ENCODE results near the gene KIZ. TPM values are rescaled to one million over a fixed set of nuclear protein-coding genes. Genes with fewer than 3 reads are reported as not detected.

Gene KIZ
- total and polyA plus RNA-seq, 2 experiments from 2014 or later, result 58.3 to 63.6 TPM

DNA sequence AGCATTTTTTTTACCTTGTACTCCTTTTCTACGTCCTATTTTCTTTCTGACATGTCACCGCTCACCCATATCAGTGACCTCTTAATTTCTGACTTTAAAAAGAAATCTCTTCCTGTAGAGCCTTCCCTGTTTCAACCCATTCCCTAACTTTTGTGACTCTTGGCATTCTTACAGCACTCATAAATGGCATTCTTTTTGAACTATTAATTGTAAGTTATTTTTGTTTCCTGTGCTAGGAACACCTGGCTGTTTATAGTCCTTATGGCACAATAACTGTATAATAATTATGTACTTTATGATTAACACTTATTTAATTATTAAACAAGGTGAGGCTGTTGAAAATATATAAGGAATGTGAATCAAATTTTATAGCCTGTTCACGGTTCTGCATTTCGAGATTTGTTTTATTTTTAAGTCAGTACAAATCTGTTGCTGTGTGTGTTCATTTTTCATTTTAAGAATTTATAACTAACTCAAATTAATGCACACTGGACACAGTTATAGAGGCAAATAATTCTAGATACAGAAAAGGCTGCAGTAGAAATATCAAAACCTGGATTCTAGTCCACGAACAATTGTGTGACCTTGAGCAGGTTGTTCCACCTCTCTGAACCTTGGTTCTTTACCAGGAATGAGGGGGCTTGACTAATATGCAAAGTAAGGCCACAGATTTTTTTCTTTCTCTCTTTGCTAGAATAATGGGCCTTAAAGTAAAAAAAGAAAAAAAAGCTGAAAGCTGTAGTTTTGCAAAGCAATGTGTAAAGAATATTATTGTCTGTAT, 1.5 kb downstream of the KIZ start:
- Mint-ChIP-seq H3K27ac (no peak overlapping the region), H3K9me3 (no peaks in the 10 kb centered on the region), H3K27me3 (ENCODE audit: insufficient read depth, low read depth, poor library complexity) (peaks cover 5% of the 10 kb centered on the region), H3K4me1 (peaks cover 39% of the 10 kb centered on the region), H3K4me3 (peak overlapping the region; percentile 90), H3K36me3 (ENCODE audit: low read depth) (no peaks in the 10 kb centered on the region)
- H3K4me2 ChIP-seq, result peak overlapping the region; percentile 98
- no peak overlapping the region for H3K27ac ChIP-seq (ENCODE audit: low read depth)
- DNase-seq (ENCODE audit: low spot score) (no peak), ATAC-seq (no peak)
- H3K36me3 ChIP-seq (ENCODE audit: insufficient read depth), result peaks cover 1% of the 10 kb centered on the region; the same call in 1 of the 2 replicates
- peaks cover 65% of the 10 kb centered on the region for H3K4me1 ChIP-seq (ENCODE audit: insufficient read depth)
- no peaks in the 10 kb centered on the region for H3K27me3 ChIP-seq (ENCODE audit: insufficient read depth)
- H3F3A ChIP-seq (replicated peaks; ENCODE audit: low read depth), result peaks cover 6% of the 10 kb centered on the region; the same call in 1 of the 2 replicates
- no peaks in the 10 kb centered on the region for H4K20me1 ChIP-seq (replicated peaks; ENCODE audit: insufficient read depth)
- H3K79me2 ChIP-seq (replicated peaks; ENCODE audit: insufficient read depth), result peaks cover 47% of the 10 kb centered on the region
- no peaks in the 10 kb centered on the region for H3K9me2 ChIP-seq (ENCODE audit: insufficient read depth)
- H2AFZ ChIP-seq, result no peak overlapping the region
- TF ChIP-seq, protein P1, sequence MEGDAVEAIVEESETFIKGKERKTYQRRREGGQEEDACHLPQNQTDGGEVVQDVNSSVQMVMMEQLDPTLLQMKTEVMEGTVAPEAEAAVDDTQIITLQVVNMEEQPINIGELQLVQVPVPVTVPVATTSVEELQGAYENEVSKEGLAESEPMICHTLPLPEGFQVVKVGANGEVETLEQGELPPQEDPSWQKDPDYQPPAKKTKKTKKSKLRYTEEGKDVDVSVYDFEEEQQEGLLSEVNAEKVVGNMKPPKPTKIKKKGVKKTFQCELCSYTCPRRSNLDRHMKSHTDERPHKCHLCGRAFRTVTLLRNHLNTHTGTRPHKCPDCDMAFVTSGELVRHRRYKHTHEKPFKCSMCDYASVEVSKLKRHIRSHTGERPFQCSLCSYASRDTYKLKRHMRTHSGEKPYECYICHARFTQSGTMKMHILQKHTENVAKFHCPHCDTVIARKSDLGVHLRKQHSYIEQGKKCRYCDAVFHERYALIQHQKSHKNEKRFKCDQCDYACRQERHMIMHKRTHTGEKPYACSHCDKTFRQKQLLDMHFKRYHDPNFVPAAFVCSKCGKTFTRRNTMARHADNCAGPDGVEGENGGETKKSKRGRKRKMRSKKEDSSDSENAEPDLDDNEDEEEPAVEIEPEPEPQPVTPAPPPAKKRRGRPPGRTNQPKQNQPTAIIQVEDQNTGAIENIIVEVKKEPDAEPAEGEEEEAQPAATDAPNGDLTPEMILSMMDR (conservative IDR thresholded peaks at IDR 0.05; ENCODE audit: low read depth in 2 of 2), result no peak
- peak overlapping the region; percentile 95 for H3K4me3 ChIP-seq

DNA sequence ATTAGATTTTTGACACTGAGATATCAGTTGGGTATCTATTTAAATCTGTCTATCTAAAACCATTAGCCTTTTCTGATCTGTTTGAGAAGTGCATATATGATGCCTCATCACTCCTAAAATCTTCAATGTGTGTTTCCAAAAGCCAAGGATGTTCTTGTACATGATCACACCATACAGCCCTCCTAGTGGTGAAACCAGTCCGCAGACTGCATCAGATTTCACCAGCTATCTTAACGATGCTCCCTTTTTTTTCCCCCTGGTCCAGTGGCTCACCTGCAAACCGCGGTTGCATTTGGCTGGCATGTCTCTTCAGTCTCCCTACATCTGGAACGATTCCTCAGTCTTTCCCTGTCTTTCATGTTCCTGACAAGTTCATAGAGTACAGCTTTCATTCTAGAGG, 4.0 kb downstream of the KIZ start:
- no peaks in the 10 kb centered on the region for H4K20me1 ChIP-seq (replicated peaks; ENCODE audit: insufficient read depth)
- H2AFZ ChIP-seq, result no peak overlapping the region
- H3K79me2 ChIP-seq (replicated peaks; ENCODE audit: insufficient read depth), result peaks cover 49% of the 10 kb centered on the region
- Mint-ChIP-seq H3K4me3 (no peak overlapping the region), H3K9me3 (no peaks in the 10 kb centered on the region), H3K27ac (no peak overlapping the region), H3K27me3 (ENCODE audit: insufficient read depth, low read depth, poor library complexity) (peaks cover 11% of the 10 kb centered on the region), H3K36me3 (ENCODE audit: low read depth) (no peaks in the 10 kb centered on the region; the same call in 2 of the 3 replicates), H3K4me1 (peaks cover 39% of the 10 kb centered on the region)
- no peak for TF ChIP-seq ZNF331 (CRISPR knock-in tag; IDR thresholded peaks at IDR 0.05; ENCODE audit: low read depth)
- TF ChIP-seq, protein P1 (conservative IDR thresholded peaks at IDR 0.05; ENCODE audit: low read depth in 2 of 2), result peak; percentile 19 to 38; a peak in 2 of 4 replicates
- H3K27me3 ChIP-seq (ENCODE audit: insufficient read depth), result no peaks in the 10 kb centered on the region
- no peaks in the 10 kb centered on the region for H3K9me2 ChIP-seq (ENCODE audit: insufficient read depth)
- H3K4me2 ChIP-seq, result peak overlapping the region; percentile 3; the same call in 1 of the 2 replicates
- 0 out of 2 replicates have a peak overlapping the region, but pooled peaks have one; percentile 30 for H3K27ac ChIP-seq (ENCODE audit: low read depth)
- ATAC-seq (no peak), DNase-seq (ENCODE audit: low spot score) (peak; percentile 50)
- peaks cover 6% of the 10 kb centered on the region; the same call in 1 of the 2 replicates for H3K36me3 ChIP-seq (ENCODE audit: insufficient read depth)
- no peak overlapping the region for H3K4me3 ChIP-seq
- peaks cover 74% of the 10 kb centered on the region for H3K4me1 ChIP-seq (ENCODE audit: insufficient read depth)
- peaks cover 6% of the 10 kb centered on the region; the same call in 1 of the 2 replicates for H3F3A ChIP-seq (replicated peaks; ENCODE audit: low read depth)

DNA sequence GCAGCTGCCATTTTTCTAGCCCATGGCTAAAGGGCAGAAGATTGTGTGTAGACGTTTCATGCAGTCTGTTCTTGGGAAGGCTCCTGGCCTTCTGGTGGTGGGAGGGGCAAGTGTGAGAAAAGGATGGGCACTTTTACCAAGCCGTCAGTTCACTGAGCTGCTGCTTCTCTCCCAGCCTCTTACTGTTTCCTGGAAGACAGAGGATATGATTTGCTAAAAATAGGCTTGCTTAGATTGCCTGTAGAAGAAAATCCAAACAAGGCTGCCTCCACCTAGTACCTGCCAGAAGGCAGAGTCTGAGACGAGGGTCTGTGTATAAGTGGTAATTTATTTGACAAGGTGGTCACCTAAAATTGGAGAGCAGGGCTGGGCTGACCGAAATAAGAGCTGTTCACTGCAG, 7.5 kb downstream of the KIZ start:
- Histone ChIP-seq H4K20me1 (replicated peaks; ENCODE audit: insufficient read depth) (0 out of 2 replicates have a peak, but pooled peaks cover 4% of the 10 kb centered on the region), H3K9me2 (ENCODE audit: insufficient read depth) (no peaks in the 10 kb centered on the region), H3K27me3 (ENCODE audit: insufficient read depth) (no peaks in the 10 kb centered on the region), H3F3A (replicated peaks; ENCODE audit: low read depth) (no peaks in the 10 kb centered on the region; the same call in 1 of the 2 replicates), H3K4me3 (no peak overlapping the region), H3K79me2 (replicated peaks; ENCODE audit: insufficient read depth) (peaks cover 39% of the 10 kb centered on the region), H3K4me1 (ENCODE audit: insufficient read depth) (peaks cover 51% of the 10 kb centered on the region), H3K36me3 (ENCODE audit: insufficient read depth) (peaks cover 12% of the 10 kb centered on the region; the same call in 1 of the 2 replicates), H3K4me2 (no peak overlapping the region), H3K27ac (ENCODE audit: low read depth) (0 out of 2 replicates have a peak overlapping the region, but pooled peaks have one; percentile 68), H2AFZ (no peak overlapping the region)
- H3K27ac Mint-ChIP-seq, result no peak overlapping the region
- H3K4me1 Mint-ChIP-seq, result peaks cover 32% of the 10 kb centered on the region
- H3K4me3 Mint-ChIP-seq, result no peak overlapping the region
- H3K9me3 Mint-ChIP-seq, result no peaks in the 10 kb centered on the region
- no peak for DNase-seq (ENCODE audit: low spot score)
- peaks cover 15% of the 10 kb centered on the region; the same call in 2 of the 3 replicates for H3K36me3 Mint-ChIP-seq (ENCODE audit: low read depth)
- TF ChIP-seq, protein P1 (conservative IDR thresholded peaks at IDR 0.05; ENCODE audit: low read depth in 2 of 2), result no peak
- TF ChIP-seq EZH2 (IDR thresholded peaks at IDR 0.05; ENCODE audit: low read depth, unreplicated experiment) (no peak), NANOG (IDR thresholded peaks at IDR 0.05; ENCODE audit: borderline replicate concordance) (no peak), ZNF114 (CRISPR knock-in tag; IDR thresholded peaks at IDR 0.05) (no peak), STAT1 (IDR thresholded peaks at IDR 0.05; ENCODE audit: unreplicated experiment) (no peak), ZNF331 (CRISPR knock-in tag; IDR thresholded peaks at IDR 0.05; ENCODE audit: low read depth) (no peak)
- TF ChIP-seq, protein P2, sequence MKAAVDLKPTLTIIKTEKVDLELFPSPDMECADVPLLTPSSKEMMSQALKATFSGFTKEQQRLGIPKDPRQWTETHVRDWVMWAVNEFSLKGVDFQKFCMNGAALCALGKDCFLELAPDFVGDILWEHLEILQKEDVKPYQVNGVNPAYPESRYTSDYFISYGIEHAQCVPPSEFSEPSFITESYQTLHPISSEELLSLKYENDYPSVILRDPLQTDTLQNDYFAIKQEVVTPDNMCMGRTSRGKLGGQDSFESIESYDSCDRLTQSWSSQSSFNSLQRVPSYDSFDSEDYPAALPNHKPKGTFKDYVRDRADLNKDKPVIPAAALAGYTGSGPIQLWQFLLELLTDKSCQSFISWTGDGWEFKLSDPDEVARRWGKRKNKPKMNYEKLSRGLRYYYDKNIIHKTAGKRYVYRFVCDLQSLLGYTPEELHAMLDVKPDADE (IDR thresholded peaks at IDR 0.05), result no peak
- ATAC-seq, result no peak
- peaks cover 6% of the 10 kb centered on the region for H3K27me3 Mint-ChIP-seq (ENCODE audit: insufficient read depth, low read depth, poor library complexity)

Measured in GM23338 (cell line).